ENCODE results near the gene SLC39A2. TPM values are rescaled to one million over a fixed set of nuclear protein-coding genes. Genes with fewer than 3 reads are reported as not detected.

The SLC39A2 gene
- total and polyA plus RNA-seq, 9 of the 15 experiments (the other 6 are each of a cell fraction or from before 2014, with no cell fraction given), result 0.06 to 0.09 TPM; not detected in 7

DNA sequence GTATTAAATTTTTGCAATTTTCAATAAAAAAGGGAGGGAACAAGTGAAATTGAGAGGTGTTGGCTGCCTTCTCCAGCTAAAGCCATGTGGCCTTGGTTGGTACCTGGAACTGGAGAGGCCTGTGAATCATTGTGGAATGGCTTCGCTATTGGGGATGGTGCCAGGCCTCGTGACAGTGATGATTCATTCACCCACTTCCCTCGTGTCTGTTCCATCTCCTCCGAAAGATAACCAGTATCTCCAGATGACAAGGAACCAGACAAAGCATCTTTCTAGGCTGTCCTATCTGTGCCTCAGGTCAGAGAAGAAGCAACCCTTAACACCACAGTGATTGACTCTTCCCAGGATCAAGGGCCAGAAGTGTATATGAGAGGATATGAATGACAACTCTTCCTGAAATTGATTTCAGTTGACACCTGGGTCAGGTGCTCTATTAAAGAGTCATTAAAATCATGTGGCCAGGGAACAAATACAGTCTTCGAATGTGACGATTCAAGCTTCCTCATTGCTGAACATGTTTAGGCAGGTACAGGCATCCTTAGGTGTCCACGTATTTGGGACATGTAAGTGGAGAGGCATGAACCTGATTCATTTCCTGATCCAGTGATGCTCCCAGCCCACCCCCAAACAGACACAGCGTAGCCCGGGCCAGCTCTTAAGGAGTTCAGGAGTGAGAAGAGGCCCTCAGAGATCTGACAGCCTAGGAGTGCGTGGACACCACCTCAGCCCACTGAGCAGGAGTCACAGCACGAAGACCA is 42.8 kb downstream of the SLC39A2 start, which contains the start of gene RNASE7:
Gene RNASE7 (plus strand): TSS at position 687 of the 758 bp plus-strand sequence. CDS start 631 bp downstream, outside the sequence.
- H2AFZ ChIP-seq (ENCODE audit: low read depth, low read length), result no peak within 1 kb of the TSS
- H3K9me3 ChIP-seq (replicated peaks; ENCODE audit: control insufficient read depth, insufficient read depth, low read depth, low read length), result no peaks in the 10 kb centered on the region
- no peak for FAIRE-seq
- POLR2A ChIA-PET, result interaction anchor here (1.1 kb wide), 1 partner anchor 25 kb away, joined by 3 read pairs; no protein-coding TSS in a partner anchor
- ATAC-seq, result no peak
- H3K27ac ChIP-seq (ENCODE audit: extremely low read depth, low read depth, low read length), result no peak within 1 kb of the TSS
- in situ Hi-C loops (cut with MboI), result no loop called here
- no TSS peak for BruUV-seq (replicated peaks)
- CTCF ChIA-PET (ENCODE audit: low intra/inter-chr PET ratio), result interaction anchor here (0.7 kb wide), 1 partner anchor 15 kb away, joined by 3 read pairs; the partner anchor contains the start of gene RNASE8
- intact Hi-C loops (cut with micrococcal nuclease), result loop anchor here (5.0 kb wide), 1 partner anchor 185 kb away; no protein-coding TSS in a partner anchor
- peak in 1 of 4 experiments; percentile 17 for DNase-seq (ENCODE audit: extremely low read depth in 1 of 4, low spot score in 3 of 4)
- no peak within 1 kb of the TSS for H3K4me3 ChIP-seq
- H3K9me1 ChIP-seq (ENCODE audit: control insufficient read depth, insufficient read depth, low read length), result no peaks in the 10 kb centered on the region
- 48% methylated on average over 11 of the region's 11 CpGs for WGBS (ENCODE audit: insufficient coverage, low coverage, missing lambda C conversion rate)
- no peaks in the 10 kb centered on the region for H3K27me3 ChIP-seq (ENCODE audit: control insufficient read depth in 2 of 2, insufficient read depth in 2 of 2, low read length in 2 of 2)
- no peaks in the 10 kb centered on the region for H3K36me3 ChIP-seq (ENCODE audit: control insufficient read depth, insufficient read depth, low read length)
- H3K9ac ChIP-seq (ENCODE audit: insufficient read depth in 1 of 2, low read depth in 2 of 2, low read length in 2 of 2), result no peak within 1 kb of the TSS
- no peak within 1 kb of the TSS for H3K4me2 ChIP-seq (ENCODE audit: insufficient read depth, low read length)
- H4K20me1 ChIP-seq (replicated peaks; ENCODE audit: control insufficient read depth, insufficient read depth, low read length), result no peaks in the 10 kb centered on the region
- H3K79me2 ChIP-seq (ENCODE audit: control insufficient read depth, insufficient read depth, low read length), result no peaks in the 10 kb centered on the region
- H3K4me1 ChIP-seq (replicated peaks in 1 of 2; ENCODE audit: control insufficient read depth in 2 of 2, insufficient read depth in 2 of 2, low read length in 2 of 2), result peaks cover 5 to 25% of the 10 kb centered on the region in 2 experiments; a peak in 4 of 5 replicates
- TF ChIP-seq RCOR1 (IDR thresholded peaks at IDR 0.05; ENCODE audit: borderline replicate concordance in 1 of 2, low read depth in 2 of 2, low read length in 2 of 2), result peak in 1 of 2 experiments; percentile 29; a peak in 1 of 4 replicates
- TF ChIP-seq BHLHE40 (IDR thresholded peaks at IDR 0.05; ENCODE audit: low read length), result peak; percentile 56
- 0 out of 2 replicates have a peak, but pooled peaks have one; percentile 19 for TF ChIP-seq CBFA2T2 (conservative IDR thresholded peaks at IDR 0.05)
- TF ChIP-seq POLR2AphosphoS2 (IDR thresholded peaks at IDR 0.05; ENCODE audit: low read length), result no peak
- TF ChIP-seq NFIC (IDR thresholded peaks at IDR 0.05), result 0 out of 2 replicates have a peak, but pooled peaks have one; percentile 22
- no peak for TF ChIP-seq SMARCA4 (IDR thresholded peaks at IDR 0.05)
- peak; percentile 11; the same call in 1 of the 2 replicates for TF ChIP-seq JUN (IDR thresholded peaks at IDR 0.05; ENCODE audit: borderline replicate concordance, low read depth, low read length)
- TF ChIP-seq JUN (CRISPR knock-in tag; IDR thresholded peaks at IDR 0.05; ENCODE audit: borderline replicate concordance), result no peak
- peak; percentile 28; the same call in 1 of the 2 replicates for TF ChIP-seq L3MBTL2 (IDR thresholded peaks at IDR 0.05)
- TF ChIP-seq ARID1B (IDR thresholded peaks at IDR 0.05), result peak; percentile 34; the same call in 1 of the 2 replicates
- TF ChIP-seq, protein P1, sequence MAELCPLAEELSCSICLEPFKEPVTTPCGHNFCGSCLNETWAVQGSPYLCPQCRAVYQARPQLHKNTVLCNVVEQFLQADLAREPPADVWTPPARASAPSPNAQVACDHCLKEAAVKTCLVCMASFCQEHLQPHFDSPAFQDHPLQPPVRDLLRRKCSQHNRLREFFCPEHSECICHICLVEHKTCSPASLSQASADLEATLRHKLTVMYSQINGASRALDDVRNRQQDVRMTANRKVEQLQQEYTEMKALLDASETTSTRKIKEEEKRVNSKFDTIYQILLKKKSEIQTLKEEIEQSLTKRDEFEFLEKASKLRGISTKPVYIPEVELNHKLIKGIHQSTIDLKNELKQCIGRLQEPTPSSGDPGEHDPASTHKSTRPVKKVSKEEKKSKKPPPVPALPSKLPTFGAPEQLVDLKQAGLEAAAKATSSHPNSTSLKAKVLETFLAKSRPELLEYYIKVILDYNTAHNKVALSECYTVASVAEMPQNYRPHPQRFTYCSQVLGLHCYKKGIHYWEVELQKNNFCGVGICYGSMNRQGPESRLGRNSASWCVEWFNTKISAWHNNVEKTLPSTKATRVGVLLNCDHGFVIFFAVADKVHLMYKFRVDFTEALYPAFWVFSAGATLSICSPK (IDR thresholded peaks at IDR 0.05; ENCODE audit: borderline replicate concordance), result no peak
- TF ChIP-seq SLC30A9 (CRISPR knock-in tag; IDR thresholded peaks at IDR 0.05), result no peak
- TF ChIP-seq MECOM (CRISPR knock-in tag; IDR thresholded peaks at IDR 0.05), result peak; percentile 61; the same call in 1 of the 2 replicates
- peak; percentile 94 for TF ChIP-seq FOSL1 (tag; conservative IDR thresholded peaks at IDR 0.05)
- no peak for TF ChIP-seq HNRNPH1 (optimal IDR thresholded peaks at IDR 0.05; ENCODE audit: low read depth, low read length)

Data from K562 (cell line).